HCT116 (cell line): Measurements from ENCODE around the gene S100A2. TPM values are rescaled to one million over a fixed set of nuclear protein-coding genes. Genes with fewer than 3 reads are reported as not detected.
"Not testable (repeated sequence)": the region's sequence is repeated elsewhere in the genome, so short reads cannot be mapped to it uniquely, and the experiment has no call there.

Experiments used
- ATAC-seq: fragments of 200-7000 bp; cut with Tn5 transposase; 2 replicates; pipeline ENCODE4 v1.9.1; 2020; ENCODE audit warnings: mild to moderate bottlenecking, moderate library complexity
- BruUV-seq: library from RNA; stranded (reverse); fragments of 400-500 nt; replicated peaks from 2 replicates; lab custom pipeline; 2021; lab: Mats Ljungman, UMichigan
- CTCF ChIA-PET: fragments of 300-600 bp; sonication (Branson Sonifier 250); formaldehyde crosslinking; loops from one replicate; lab custom pipeline; 2021; ENCODE audit warnings: antibody characterized with exemption; lab: Charles Lee
- POLR2A ChIA-PET: fragments of 300-600, 350-600 bp; sonication (Branson Sonifier 250); formaldehyde crosslinking; loops from one replicate; lab custom pipeline; 2021; ENCODE audit warnings: antibody characterized with exemption; lab: Charles Lee
- RAD21 ChIA-PET, 2 experiments: fragments of 300-600 bp; sonication (Branson Sonifier 250); formaldehyde crosslinking; loops; one replicate each; lab custom pipeline; 2023; ENCODE audit warnings: low total read pairs in 2 of 2; ENCODE audit not compliant: uncharacterized antibody in 2 of 2, unreplicated experiment in 2 of 2, low non-redundant PET in 1 of 2; lab: Charles Lee
- DNase-seq: peaks from one replicate; pipeline ENCODE4 v3.0.0-alpha.2; 2010; ENCODE audit warnings: low read depth, low spot score
- H2AFZ ChIP-seq: fragments of 200-600 bp; shearing (Covaris generic), sonication (generic); 2 replicates; pipeline ENCODE4 v1.6.1; 2017; ENCODE audit warnings: low read depth, mixed run types, mixed read lengths, antibody characterized with exemption, low read length; ENCODE audit not compliant: poor library complexity, severe bottlenecking
- H3K27ac ChIP-seq: 2 replicates; pipeline ENCODE4 v1.5.1; 2012; ENCODE audit warnings: low read depth, low read length
- H3K27me3 ChIP-seq: fragments of 200-600 bp; sonication (generic); 2 replicates; pipeline ENCODE4 v1.6.1; 2016; ENCODE audit warnings: mixed run types, low read length, mixed read lengths; ENCODE audit not compliant: insufficient read depth
- H3K36me3 ChIP-seq, 2 experiments: fragments of 200-500 bp in 1 of 2; fragments of 200-600 bp in 1 of 2; sonication (Bioruptor generic) in 1 of 2; sonication (generic) in 1 of 2; 2 replicates each; pipeline versions ENCODE4 v1.5.1 to v1.6.1; 2014 to 2016; ENCODE audit warnings: low read length in 2 of 2, inconsistent platforms in 1 of 2, mixed read lengths in 1 of 2, mixed run types in 1 of 2; ENCODE audit not compliant: insufficient read depth in 2 of 2, control insufficient read depth in 1 of 2
- H3K4me1 ChIP-seq, 2 experiments: fragments of 200-600 bp in 1 of 2; sonication (generic) in 1 of 2; 2 replicates each; pipeline versions ENCODE4 v1.5.1 to v1.6.1; 2012 to 2017; ENCODE audit warnings: low read length in 2 of 2, inconsistent platforms in 1 of 2, mild to moderate bottlenecking in 1 of 2, mixed read lengths in 1 of 2, mixed run types in 1 of 2, moderate library complexity in 1 of 2; ENCODE audit not compliant: insufficient read depth in 2 of 2, control insufficient read depth in 1 of 2
- H3K4me2 ChIP-seq: fragments of 200-600 bp; sonication (generic); 2 replicates; pipeline ENCODE4 v1.6.1; 2017; ENCODE audit warnings: mixed run types, low read length, mixed read lengths
- H3K4me3 ChIP-seq, 2 experiments: fragments of 200-600 bp in 1 of 2; sonication (generic) in 1 of 2; replicated peaks in 1 of 2; 2 replicates each; pipeline ENCODE4 v1.5.1; 2011 to 2016; ENCODE audit warnings: low read length in 2 of 2, control low read depth in 1 of 2, low read depth in 1 of 2, mild to moderate bottlenecking in 1 of 2, mixed read lengths in 1 of 2, mixed run types in 1 of 2
- H3K79me2 ChIP-seq: fragments of 200-600 bp; sonication (generic); 2 replicates; pipeline ENCODE4 v1.6.1; 2017; ENCODE audit warnings: mild to moderate bottlenecking, mixed run types, low read length, moderate library complexity, mixed read lengths; ENCODE audit not compliant: insufficient read depth
- H3K9ac ChIP-seq: fragments of 200-600 bp; sonication (generic); 2 replicates; pipeline ENCODE4 v1.6.1; 2016; ENCODE audit warnings: low read length, mixed read lengths
- H3K9me2 ChIP-seq: fragments of 200-600 bp; sonication (generic), shearing (Covaris generic); 2 replicates; pipeline ENCODE4 v1.6.1; 2017; ENCODE audit warnings: mixed run types, mild to moderate bottlenecking, moderate library complexity; ENCODE audit not compliant: insufficient read depth
- H3K9me3 ChIP-seq, 2 experiments: fragments of 200-500 bp in 1 of 2; fragments of 200-600 bp in 1 of 2; sonication (Bioruptor generic) in 1 of 2; sonication (generic) in 1 of 2; 2 replicates each; pipeline ENCODE4 v1.6.1; 2014 to 2017; ENCODE audit warnings: low read length in 2 of 2, mixed read lengths in 2 of 2, inconsistent platforms in 1 of 2, low read depth in 1 of 2, mild to moderate bottlenecking in 1 of 2, mixed run types in 1 of 2, moderate library complexity in 1 of 2; ENCODE audit not compliant: control insufficient read depth in 1 of 2, insufficient read depth in 1 of 2
- H4K20me1 ChIP-seq: fragments of 200-600 bp; sonication (generic), shearing (Covaris generic); 2 replicates; pipeline ENCODE4 v1.6.1; 2017; ENCODE audit warnings: mixed run types, mild to moderate bottlenecking, moderate library complexity; ENCODE audit not compliant: insufficient read depth
- EZH2 ChIP-seq: fragments of 200-600 bp; sonication (generic); IDR thresholded peaks from 2 replicates; pipeline ENCODE4 v1.6.1; 2017; ENCODE audit warnings: antibody characterized with exemption, mixed run types
- EZH2phosphoT487 ChIP-seq: fragments of 200-600 bp; IDR thresholded peaks from 2 replicates; pipeline ENCODE4 v1.6.1; 2018; ENCODE audit warnings: antibody characterized with exemption, borderline replicate concordance
- FOSL1 ChIP-seq: IDR thresholded peaks from 2 replicates; pipeline ENCODE4 v1.6.1; 2012; ENCODE audit warnings: low read depth
- JUND ChIP-seq: IDR thresholded peaks from 2 replicates; pipeline ENCODE4 v1.6.1; 2012
- MAX ChIP-seq: IDR thresholded peaks from 2 replicates; pipeline ENCODE4 v1.6.1; 2012
- YY1 ChIP-seq: IDR thresholded peaks from 2 replicates; pipeline ENCODE4 v1.6.1; 2011; ENCODE audit warnings: low read length, low read depth, moderate library complexity, mild to moderate bottlenecking; ENCODE audit not compliant: insufficient replicate concordance; ENCODE audit errors: extremely low read depth
- intact Hi-C: fragments of 100-400 bp; cut with micrococcal nuclease; formaldehyde crosslinking; loops from 2 replicates; pipeline ENCODE4 v1.10.0; 2022
- total RNA-seq: library from RNA; stranded (reverse); gene quantifications from one replicate; pipeline ENCODE4 v1.2.1, GENCODE V29; 2021; ENCODE audit not compliant: unreplicated experiment

S100A2 gene
- total RNA-seq, 1 experiment from 2014 or later = 24.8 TPM

- TF ChIP-seq EZH2 = no peak
- TF ChIP-seq JUND = no peak
- no peak for TF ChIP-seq EZH2phosphoT487
- TF ChIP-seq YY1 = no peak
- no peak for TF ChIP-seq MAX
- TF ChIP-seq FOSL1 = no peak
- DNase-seq (no peak), ATAC-seq (no peak)
- Histone ChIP-seq H3K4me1 (peaks cover 13 to 37% of the 10 kb centered on the region in 2 experiments), H3K27ac (no peak overlapping the region), H3K9ac (no peak overlapping the region), H3K4me2 (peak overlapping the region; percentile 62; the same call in 1 of the 2 replicates), H3K9me3 (no peaks in the 10 kb centered on the region), H4K20me1 (no peaks in the 10 kb centered on the region), H3K36me3 (no peaks in the 10 kb centered on the region), H3K27me3 (no peaks in the 10 kb centered on the region), H3K79me2 (no peaks in the 10 kb centered on the region), H3K4me3 (no peak overlapping the region), H3K9me2 (no peaks in the 10 kb centered on the region), H2AFZ (no peak overlapping the region)
- BruUV-seq = no TSS peak
- ChIA-PET CTCF (interaction anchor here (1.4 to 2.8 kb wide), 2 partner anchors 37 to 51 kb away, joined by 4 to 11 read pairs; partner anchors contain the start of genes S100A1 and S100A13), RAD21 (no interaction called here), POLR2A (interaction anchor here (0.7 to 1.6 kb wide), 6 partner anchors 9 to 76 kb away, joined by 3 to 9 read pairs (median 6); partner anchors contain the start of genes CHTOP, S100A14 and S100A6)
- intact Hi-C loops = no loop called here
Measured at GRCh38 chr1:153577138-153577537, 11.5 kb upstream of the S100A2 start.

- BruUV-seq, H3K79me2 ChIP-seq, H4K20me1 ChIP-seq, H3K9ac ChIP-seq, DNase-seq, H2AFZ ChIP-seq, intact Hi-C loops, ATAC-seq, H3K4me3 ChIP-seq, H3K36me3 ChIP-seq, H3K27ac ChIP-seq, H3K4me2 ChIP-seq, RAD21 ChIA-PET, POLR2A ChIA-PET, H3K9me3 ChIP-seq, H3K27me3 ChIP-seq, H3K9me2 ChIP-seq: not testable (repeated sequence)
- peaks cover 18 to 45% of the 10 kb centered on the region in 2 experiments for H3K4me1 ChIP-seq
- CTCF ChIA-PET = interaction anchor here (2.8 kb wide), 1 partner anchor 52 kb away, joined by 11 read pairs; the partner anchor contains the start of genes S100A1 and S100A13
Measured at GRCh38 chr1:153575497-153575896, 9.9 kb upstream of the S100A2 start.

- RAD21 ChIA-PET, BruUV-seq, intact Hi-C loops, H3K4me2 ChIP-seq, H3K27ac ChIP-seq, H3K4me3 ChIP-seq, H3K9me3 ChIP-seq, H3K9ac ChIP-seq, H4K20me1 ChIP-seq, POLR2A ChIA-PET, H3K9me2 ChIP-seq, H3K27me3 ChIP-seq, DNase-seq, H3K36me3 ChIP-seq, H2AFZ ChIP-seq, CTCF ChIA-PET, ATAC-seq, H3K79me2 ChIP-seq: not testable (repeated sequence)
- peaks cover 18 to 45% of the 10 kb centered on the region in 2 experiments for H3K4me1 ChIP-seq
Measured at GRCh38 chr1:153575081-153575491, 9.4 kb upstream of the S100A2 start.
